Naive B cell (primary cell): Measurements from ENCODE around the gene DLG1. TPM values are rescaled to one million over a fixed set of nuclear protein-coding genes. Genes with fewer than 3 reads are reported as not detected.

Source experiments
- ATAC-seq, 2 donors: fragments of 150-1000 bp; cut with Tn5 transposase; 2 replicates each; pipeline ENCODE4 v1.10.0; 2021; ENCODE audit warnings: low read depth in 2 of 2, mild to moderate bottlenecking in 2 of 2, moderate library complexity in 2 of 2
- DNase-seq: peaks from one replicate; pipeline ENCODE4 v3.0.0; 2022
- H3K27ac Mint-ChIP-seq, 6 donors: one replicate each; pipeline ENCODE4 v1.8.0; 2020 to 2022; ENCODE audit warnings: mild to moderate bottlenecking in 6 of 6, mixed read lengths in 6 of 6, moderate library complexity in 5 of 6, inconsistent platforms in 2 of 6
- H3K27me3 Mint-ChIP-seq, 3 donors: one replicate each; pipeline ENCODE4 v1.8.0; 2021 to 2022; ENCODE audit warnings: mixed read lengths in 3 of 3, mild to moderate bottlenecking in 1 of 3
- H3K36me3 Mint-ChIP-seq, 2 donors: one replicate each; pipeline ENCODE4 v1.8.0; 2020 to 2022; ENCODE audit warnings: mixed read lengths in 2 of 2, inconsistent platforms in 1 of 2, mild to moderate bottlenecking in 1 of 2
- H3K4me1 Mint-ChIP-seq, 3 donors: one replicate each; pipeline ENCODE4 v1.8.0; 2020 to 2022; ENCODE audit warnings: mixed read lengths in 3 of 3, inconsistent platforms in 1 of 3, mild to moderate bottlenecking in 1 of 3, moderate library complexity in 1 of 3
- H3K4me3 Mint-ChIP-seq, 8 donors: one replicate each; pipeline ENCODE4 v1.8.0; 2020 to 2022; ENCODE audit warnings: mild to moderate bottlenecking in 8 of 8, mixed read lengths in 8 of 8, moderate library complexity in 8 of 8, inconsistent platforms in 2 of 8
- H3K9me3 Mint-ChIP-seq, 7 donors: one replicate each; pipeline ENCODE4 v1.8.0; 2020 to 2022; ENCODE audit warnings: mixed read lengths in 7 of 7, mild to moderate bottlenecking in 5 of 7, inconsistent platforms in 2 of 7, moderate library complexity in 1 of 7
- polyA plus RNA-seq, 6 donors: library from polyadenylated mRNA; unstranded; fragments of 300-500 nt; fragmentation: Illumina TruSeq; gene quantifications; one replicate each; pipeline ENCODE4 v1.2.3, GENCODE V29; 2021; ENCODE audit warnings: low read depth in 6 of 6

DLG1 gene
- polyA plus RNA-seq, 6 donors from 2014 or later: 20.7 to 40.5 (median 33.2) TPM

GRCh38 chr3:197333901-197334639 lies 35.7 kb upstream of the DLG1 start:
- H3K9me3 Mint-ChIP-seq: no peaks in the 10 kb centered on the region
- no peaks in the 10 kb centered on the region for H3K36me3 Mint-ChIP-seq
- ATAC-seq (no peak), DNase-seq (no peak)
- no peaks in the 10 kb centered on the region for H3K4me1 Mint-ChIP-seq
- H3K27me3 Mint-ChIP-seq: peaks cover 16 to 24% (median 20%) of the 10 kb centered on the region in 3 donors
- no peak overlapping the region for H3K27ac Mint-ChIP-seq
- no peak overlapping the region for H3K4me3 Mint-ChIP-seq

DNA sequence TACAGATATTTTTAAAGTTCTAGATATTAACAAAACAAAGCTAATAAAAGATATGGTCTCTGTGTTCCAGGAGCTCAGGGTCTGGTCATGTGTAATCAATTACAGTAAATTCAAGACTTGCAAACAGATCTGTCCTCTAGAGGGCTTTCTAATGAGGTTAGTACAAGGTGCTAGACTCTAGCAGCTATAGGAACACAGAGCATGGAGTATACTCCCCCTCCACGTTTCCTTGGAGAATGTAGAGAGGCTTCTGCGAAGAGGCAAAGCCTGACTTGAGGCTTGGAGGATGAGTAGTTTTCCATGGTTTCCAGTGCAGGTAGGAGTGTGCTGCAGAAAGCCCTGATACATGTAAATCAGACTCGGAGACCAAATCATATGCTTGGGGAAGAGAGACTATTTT lies 32.7 kb upstream of the DLG1 start:
- no peaks in the 10 kb centered on the region for H3K36me3 Mint-ChIP-seq
- no peak overlapping the region for H3K27ac Mint-ChIP-seq
- DNase-seq (no peak), ATAC-seq (no peak)
- H3K9me3 Mint-ChIP-seq: no peaks in the 10 kb centered on the region
- H3K27me3 Mint-ChIP-seq: peaks cover 9 to 30% (median 16%) of the 10 kb centered on the region in 3 donors
- H3K4me3 Mint-ChIP-seq: peak overlapping the region in 1 of 8 donors; percentile 12
- H3K4me1 Mint-ChIP-seq: no peaks in the 10 kb centered on the region

DNA sequence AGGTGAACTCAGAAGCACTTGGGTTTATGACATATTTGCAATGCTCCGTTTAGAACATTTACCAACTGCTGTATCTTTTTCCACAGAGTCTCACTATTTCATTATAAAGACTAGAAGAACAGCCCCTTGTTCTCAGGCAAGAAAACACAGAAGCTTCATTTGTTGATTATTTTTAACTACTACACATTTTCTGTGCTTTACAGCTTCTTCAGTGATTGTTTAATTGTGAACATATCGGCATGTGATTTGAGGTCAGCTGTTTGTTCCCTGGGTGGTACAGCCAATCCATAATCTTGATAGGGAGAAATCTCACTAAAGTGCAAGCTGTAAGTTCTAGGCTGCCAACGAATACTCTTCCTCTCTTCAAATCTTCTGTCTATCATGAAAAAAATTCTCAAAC lies 31.0 kb upstream of the DLG1 start:
- Mint-ChIP-seq H3K4me3 (no peak overlapping the region), H3K27ac (no peak overlapping the region), H3K36me3 (no peaks in the 10 kb centered on the region), H3K9me3 (no peaks in the 10 kb centered on the region), H3K27me3 (peaks cover 9 to 34% (median 15%) of the 10 kb centered on the region in 3 donors), H3K4me1 (no peaks in the 10 kb centered on the region)
- DNase-seq: no peak
- ATAC-seq: no peak

- Mint-ChIP-seq H3K27me3 (peaks cover 13 to 42% (median 24%) of the 10 kb centered on the region in 3 donors), H3K36me3 (no peaks in the 10 kb centered on the region), H3K4me1 (no peaks in the 10 kb centered on the region), H3K9me3 (peaks cover 0 to 1% (median 0%) of the 10 kb centered on the region in 7 donors), H3K27ac (no peak overlapping the region), H3K4me3 (peak overlapping the region in 1 of 8 donors; percentile 22)
- ATAC-seq (no peak), DNase-seq (no peak)
Measured at GRCh38 chr3:197328198-197328597, 29.8 kb upstream of the DLG1 start.

- peaks cover 15 to 45% (median 25%) of the 10 kb centered on the region in 3 donors for H3K27me3 Mint-ChIP-seq
- H3K4me3 Mint-ChIP-seq: no peak overlapping the region
- DNase-seq: no peak
Measured at GRCh38 chr3:197327701-197328100, 29.3 kb upstream of the DLG1 start.

GRCh38 chr3:197325773-197326172 lies 27.4 kb upstream of the DLG1 start:
- Mint-ChIP-seq H3K27ac (no peak overlapping the region), H3K36me3 (no peaks in the 10 kb centered on the region), H3K9me3 (peaks cover 0 to 6% (median 2%) of the 10 kb centered on the region in 7 donors), H3K27me3 (peaks cover 11 to 41% (median 33%) of the 10 kb centered on the region in 3 donors), H3K4me1 (no peaks in the 10 kb centered on the region), H3K4me3 (no peak overlapping the region)
- no peak for ATAC-seq
- no peak for DNase-seq

More at GRCh38 chr3:197327701-197328100, 29.3 kb upstream of the DLG1 start:
- Mint-ChIP-seq H3K27ac (no peak overlapping the region), H3K36me3 (no peaks in the 10 kb centered on the region), H3K9me3 (peaks cover 0 to 2% (median 0%) of the 10 kb centered on the region in 7 donors), H3K4me1 (no peaks in the 10 kb centered on the region)
- ATAC-seq: no peak

GRCh38 chr3:197322149-197322548 lies 23.7 kb upstream of the DLG1 start:
- H3K9me3 Mint-ChIP-seq: peaks cover 0 to 6% (median 2%) of the 10 kb centered on the region in 7 donors
- H3K27ac Mint-ChIP-seq: no peak overlapping the region
- H3K36me3 Mint-ChIP-seq: no peaks in the 10 kb centered on the region

GRCh38 chr3:197320582-197320981 lies 22.2 kb upstream of the DLG1 start:
- H3K36me3 Mint-ChIP-seq: no peaks in the 10 kb centered on the region
- DNase-seq: no peak
- peaks cover 30 to 68% (median 64%) of the 10 kb centered on the region in 3 donors for H3K27me3 Mint-ChIP-seq
- ATAC-seq: no peak
- no peak overlapping the region for H3K27ac Mint-ChIP-seq
- no peak overlapping the region for H3K4me3 Mint-ChIP-seq
- peaks cover 0 to 6% (median 2%) of the 10 kb centered on the region in 7 donors for H3K9me3 Mint-ChIP-seq
- no peaks in the 10 kb centered on the region for H3K4me1 Mint-ChIP-seq

More at GRCh38 chr3:197322149-197322548, 23.7 kb upstream of the DLG1 start:
- H3K27me3 Mint-ChIP-seq: peaks cover 25 to 60% (median 57%) of the 10 kb centered on the region in 3 donors
- ATAC-seq (no peak), DNase-seq (no peak)
- no peak overlapping the region for H3K4me3 Mint-ChIP-seq
- H3K4me1 Mint-ChIP-seq: no peaks in the 10 kb centered on the region

- DNase-seq (no peak), ATAC-seq (no peak)
- H3K27ac Mint-ChIP-seq: peak overlapping the region in 1 of 6 donors; percentile 8
- H3K4me3 Mint-ChIP-seq: no peak overlapping the region
- H3K9me3 Mint-ChIP-seq: peaks cover 0 to 13% (median 3%) of the 10 kb centered on the region in 7 donors
- H3K36me3 Mint-ChIP-seq: no peaks in the 10 kb centered on the region
- peaks cover 25 to 63% (median 54%) of the 10 kb centered on the region in 3 donors for H3K27me3 Mint-ChIP-seq
- H3K4me1 Mint-ChIP-seq: no peaks in the 10 kb centered on the region
Measured at GRCh38 chr3:197317250-197317963, 19.0 kb upstream of the DLG1 start.

DNA sequence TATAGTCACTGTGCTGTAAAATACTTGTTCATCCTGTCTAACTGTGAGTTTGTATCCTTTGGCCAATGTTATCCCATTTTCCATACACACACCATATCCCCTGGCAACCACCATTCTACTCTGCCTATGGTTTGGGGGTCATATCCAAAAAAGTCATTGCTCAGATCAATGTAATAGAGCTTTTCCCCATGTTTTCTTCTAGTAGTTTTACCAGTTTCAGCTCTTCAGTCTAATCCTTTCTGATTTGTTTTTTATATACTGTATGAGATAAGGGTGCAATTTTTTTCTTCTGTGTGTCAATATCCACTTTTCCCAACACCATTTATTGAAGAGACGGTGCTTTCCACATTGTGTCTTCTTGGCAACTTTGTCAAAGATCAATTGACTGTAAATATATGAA lies 14.0 kb upstream of the DLG1 start:
- peaks cover 0 to 12% (median 4%) of the 10 kb centered on the region in 7 donors for H3K9me3 Mint-ChIP-seq
- H3K27ac Mint-ChIP-seq: no peak overlapping the region
- H3K4me1 Mint-ChIP-seq: no peaks in the 10 kb centered on the region
- H3K4me3 Mint-ChIP-seq: no peak overlapping the region
- no peaks in the 10 kb centered on the region for H3K36me3 Mint-ChIP-seq
- DNase-seq (no peak), ATAC-seq (no peak)
- peaks cover 5 to 36% (median 26%) of the 10 kb centered on the region in 3 donors for H3K27me3 Mint-ChIP-seq

GRCh38 chr3:197311591-197311990 lies 13.2 kb upstream of the DLG1 start:
- peaks cover 5 to 33% (median 23%) of the 10 kb centered on the region in 3 donors for H3K27me3 Mint-ChIP-seq
- H3K27ac Mint-ChIP-seq: peak overlapping the region in 1 of 6 donors; percentile 47
- no peak overlapping the region for H3K4me3 Mint-ChIP-seq
- no peak for DNase-seq
- H3K9me3 Mint-ChIP-seq: peaks cover 0 to 12% (median 4%) of the 10 kb centered on the region in 7 donors
- no peak for ATAC-seq
- no peaks in the 10 kb centered on the region for H3K36me3 Mint-ChIP-seq
- no peaks in the 10 kb centered on the region for H3K4me1 Mint-ChIP-seq

DNA sequence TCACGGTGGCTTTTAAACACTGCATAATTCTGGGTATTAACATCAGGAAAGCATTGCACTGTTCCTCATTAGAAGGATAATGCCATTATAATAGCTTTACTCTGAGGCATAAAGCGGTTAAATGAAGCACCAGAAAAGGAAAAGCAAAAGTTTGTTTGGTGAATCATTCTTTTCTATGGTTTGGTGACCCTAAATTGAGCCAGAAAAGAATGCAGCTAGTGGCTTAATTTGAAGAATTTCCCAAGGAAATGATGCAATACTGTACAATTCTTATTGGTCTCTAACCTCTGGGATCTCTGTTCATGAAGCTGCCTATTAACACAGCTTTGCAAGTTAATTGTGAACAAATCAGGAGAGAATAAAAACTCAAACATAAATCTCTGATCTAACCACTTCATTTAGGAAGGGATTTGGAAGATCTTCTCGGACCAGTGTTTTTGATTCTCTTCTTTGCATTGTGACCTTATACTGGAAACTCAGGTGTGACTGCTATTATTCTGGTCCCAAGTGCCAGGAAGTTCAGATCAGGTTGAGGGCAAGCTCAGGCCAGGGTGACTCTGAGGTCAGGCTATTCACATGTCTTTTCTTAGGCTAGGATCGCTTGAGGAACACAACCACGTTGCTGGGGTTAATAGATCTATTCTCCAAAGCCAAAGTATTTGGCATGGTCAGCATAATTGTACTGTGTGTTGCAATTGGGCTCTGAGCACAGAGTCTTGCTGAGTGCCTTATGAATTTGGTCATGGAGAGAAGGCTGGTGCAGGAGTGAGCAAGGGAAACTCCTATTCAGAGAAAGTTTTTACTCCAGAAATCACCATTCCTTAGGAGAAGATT lies 11.3 kb upstream of the DLG1 start:
- ATAC-seq (no peak), DNase-seq (no peak)
- H3K9me3 Mint-ChIP-seq: peaks cover 0 to 12% (median 4%) of the 10 kb centered on the region in 7 donors
- no peak overlapping the region for H3K4me3 Mint-ChIP-seq
- no peaks in the 10 kb centered on the region for H3K4me1 Mint-ChIP-seq
- no peaks in the 10 kb centered on the region for H3K36me3 Mint-ChIP-seq
- H3K27ac Mint-ChIP-seq: no peak overlapping the region
- peaks cover 0 to 26% (median 9%) of the 10 kb centered on the region in 3 donors for H3K27me3 Mint-ChIP-seq

DNA sequence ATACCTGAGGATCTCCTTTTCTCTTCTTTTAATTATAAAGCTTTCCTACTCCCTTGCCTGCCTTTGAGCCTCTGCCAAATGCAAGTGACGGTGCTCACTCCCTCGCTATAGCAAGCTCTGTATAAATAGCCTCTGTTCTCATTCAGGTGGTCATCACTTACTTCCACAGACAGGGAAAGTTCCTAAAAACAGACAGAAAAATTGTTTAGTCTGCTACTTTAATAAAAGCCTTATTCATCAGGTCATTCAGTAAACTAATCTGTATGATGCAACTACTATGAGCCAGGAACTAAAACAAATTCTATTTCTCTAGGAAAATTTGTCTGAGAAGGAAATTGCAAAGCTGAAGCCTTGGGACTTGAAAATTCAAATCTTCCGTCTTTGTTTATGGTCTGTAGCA lies 10.2 kb upstream of the DLG1 start:
- H3K4me1 Mint-ChIP-seq: no peaks in the 10 kb centered on the region
- peaks cover 3 to 25% (median 9%) of the 10 kb centered on the region in 3 donors for H3K27me3 Mint-ChIP-seq
- H3K9me3 Mint-ChIP-seq: peaks cover 0 to 12% (median 4%) of the 10 kb centered on the region in 7 donors
- no peak overlapping the region for H3K4me3 Mint-ChIP-seq
- DNase-seq (no peak), ATAC-seq (no peak)
- no peaks in the 10 kb centered on the region for H3K36me3 Mint-ChIP-seq
- peak overlapping the region in 1 of 6 donors; percentile 64 for H3K27ac Mint-ChIP-seq
